ENCODE data around the gene HBA1. TPM values are rescaled to one million over a fixed set of nuclear protein-coding genes. Genes with fewer than 3 reads are reported as not detected.

The HBA1 gene
- total and polyA plus RNA-seq, 9 of the 15 experiments (the other 6 are each of a cell fraction or from before 2014, with no cell fraction given), result 128 to 2,388 (median 380) TPM

DNA sequence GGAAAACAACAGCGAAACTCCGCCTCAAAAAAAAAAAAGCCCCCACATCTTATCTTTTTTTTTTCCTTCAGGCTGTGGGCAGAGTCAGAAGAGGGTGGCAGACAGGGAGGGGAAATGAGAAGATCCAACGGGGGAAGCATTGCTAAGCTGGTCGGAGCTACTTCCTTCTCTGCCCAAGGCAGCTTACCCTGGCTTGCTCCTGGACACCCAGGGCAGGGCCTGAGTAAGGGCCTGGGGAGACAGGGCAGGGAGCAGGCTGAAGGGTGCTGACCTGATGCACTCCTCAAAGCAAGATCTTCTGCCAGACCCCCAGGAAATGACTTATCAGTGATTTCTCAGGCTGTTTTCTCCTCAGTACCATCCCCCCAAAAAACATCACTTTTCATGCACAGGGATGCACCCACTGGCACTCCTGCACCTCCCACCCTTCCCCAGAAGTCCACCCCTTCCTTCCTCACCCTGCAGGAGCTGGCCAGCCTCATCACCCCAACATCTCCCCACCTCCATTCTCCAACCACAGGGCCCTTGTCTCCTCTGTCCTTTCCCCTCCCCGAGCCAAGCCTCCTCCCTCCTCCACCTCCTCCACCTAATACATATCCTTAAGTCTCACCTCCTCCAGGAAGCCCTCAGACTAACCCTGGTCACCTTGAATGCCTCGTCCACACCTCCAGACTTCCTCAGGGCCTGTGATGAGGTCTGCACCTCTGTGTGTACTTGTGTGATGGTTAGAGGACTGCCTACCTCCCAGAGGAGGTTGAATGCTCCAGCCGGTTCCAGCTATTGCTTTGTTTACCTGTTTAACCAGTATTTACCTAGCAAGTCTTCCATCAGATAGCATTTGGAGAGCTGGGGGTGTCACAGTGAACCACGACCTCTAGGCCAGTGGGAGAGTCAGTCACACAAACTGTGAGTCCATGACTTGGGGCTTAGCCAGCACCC lies 1.2 kb upstream of the HBA1 start (continued):
- TF ChIP-seq KAT7 (CRISPR knock-in tag; IDR thresholded peaks at IDR 0.05; ENCODE audit: borderline replicate concordance), result no peak
- TF ChIP-seq ZFP30 (CRISPR knock-in tag; IDR thresholded peaks at IDR 0.05; ENCODE audit: borderline replicate concordance), result no peak
- peak; percentile 15 for TF ChIP-seq ASH1L (IDR thresholded peaks at IDR 0.05; ENCODE audit: borderline replicate concordance, low read depth, partially characterized antibody)
- peak; percentile 64 for TF ChIP-seq ARHGAP35 (IDR thresholded peaks at IDR 0.05; ENCODE audit: partially characterized antibody)
- TF ChIP-seq TCF7L2 (IDR thresholded peaks at IDR 0.05; ENCODE audit: low read depth, low read length), result no peak
- no peak for TF ChIP-seq ETS1 (conservative IDR thresholded peaks at IDR 0.05; ENCODE audit: control insufficient read depth, low read depth, low read length)
- TF ChIP-seq GABPB2 (CRISPR knock-in tag; conservative IDR thresholded peaks at IDR 0.05), result no peak
- no peak for TF ChIP-seq SRSF1 (IDR thresholded peaks at IDR 0.05; ENCODE audit: low read depth, low read length)
- peak in 1 of 2 experiments; percentile 38; a peak in 1 of 4 replicates for TF ChIP-seq HDAC1 (IDR thresholded peaks at IDR 0.05)
- no peak for TF ChIP-seq ZNF79 (CRISPR knock-in tag; IDR thresholded peaks at IDR 0.05; ENCODE audit: low read depth)
- TF ChIP-seq ZNF311 (CRISPR knock-in tag; IDR thresholded peaks at IDR 0.05), result no peak
- TF ChIP-seq ZBTB40 (IDR thresholded peaks at IDR 0.05), result no peak
- TF ChIP-seq ZBTB40 (CRISPR knock-in tag; IDR thresholded peaks at IDR 0.05), result no peak
- no peak for TF ChIP-seq GABPB1 (CRISPR knock-in tag; IDR thresholded peaks at IDR 0.05)
